HL-60 (cell line): ENCODE results near the gene RAB26.

Source experiments
- DNase-seq, 2 experiments: peaks; one replicate each; pipeline ENCODE4 v3.0.0-alpha.2; 2010 to 2020; ENCODE audit warnings: low read depth in 1 of 2, low spot score in 1 of 2
- H3K27ac ChIP-seq: fragments of 250-450 bp; sonication (Bioruptor Pico); replicated peaks from 2 replicates; pipeline ENCODE4 v1.5.1; 2020; ENCODE audit warnings: mild to moderate bottlenecking, moderate library complexity
- H3K27me3 ChIP-seq: fragments of 250-450 bp; sonication (Bioruptor Pico); 2 replicates; pipeline ENCODE4 v1.5.1; 2021; ENCODE audit warnings: mild to moderate bottlenecking, moderate library complexity; ENCODE audit not compliant: insufficient read depth, poor library complexity, severe bottlenecking
- H3K4me3 ChIP-seq: replicated peaks from 2 replicates; pipeline ENCODE4 v1.5.1; 2011; ENCODE audit warnings: mild to moderate bottlenecking, control low read depth, low read length; ENCODE audit not compliant: insufficient read depth
- GABPA ChIP-seq: IDR thresholded peaks from 2 replicates; pipeline ENCODE4 v1.6.1; 2012; ENCODE audit warnings: low read depth
- POLR2AphosphoS5 ChIP-seq: IDR thresholded peaks from 2 replicates; pipeline ENCODE4 v1.6.1; 2012; ENCODE audit warnings: low read depth
- SPI1 ChIP-seq: IDR thresholded peaks from 2 replicates; pipeline ENCODE4 v1.6.1; 2012; ENCODE audit warnings: low read depth, mild to moderate bottlenecking, borderline replicate concordance
- TF ChIP-seq, protein P1 (sequence below): IDR thresholded peaks from one replicate; pipeline ENCODE4 v1.5.1; 2011; ENCODE audit warnings: low read length, control low read depth, inconsistent platforms; ENCODE audit not compliant: insufficient read depth
- TF ChIP-seq, protein P2 (sequence below): IDR thresholded peaks from 2 replicates; pipeline ENCODE4 v1.6.1; 2012; ENCODE audit warnings: low read depth; ENCODE audit not compliant: insufficient replicate concordance

RAB26 gene

DNA sequence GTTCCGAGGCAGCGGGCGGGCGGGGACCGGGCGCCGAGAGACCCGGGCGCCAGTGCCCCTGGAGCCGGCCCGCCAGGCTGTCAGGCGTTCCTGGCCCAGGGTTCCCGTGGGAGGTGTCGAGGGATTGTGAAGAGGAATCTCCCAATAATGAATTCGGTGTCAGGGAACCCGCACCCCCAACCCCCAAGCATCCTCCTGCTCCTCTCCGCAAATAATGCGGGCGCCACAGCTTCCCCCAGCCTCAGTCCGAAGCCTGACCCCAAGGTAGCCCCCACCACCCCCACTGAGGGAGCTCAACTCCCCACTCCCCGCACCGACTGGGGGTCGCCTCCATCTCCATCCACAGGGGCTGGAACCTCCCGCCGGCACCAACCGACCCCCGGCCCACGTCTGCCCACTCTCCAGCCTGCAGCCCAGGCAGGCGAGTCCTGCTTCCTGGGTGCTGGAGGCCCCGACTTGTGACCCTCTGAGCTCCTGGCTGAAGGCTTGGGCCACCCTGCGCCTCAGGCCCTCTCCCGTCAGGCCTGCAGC lies 48.6 kb downstream of the RAB26 start:
- TF ChIP-seq POLR2AphosphoS5 (no peak), GABPA (no peak), SPI1 (no peak)
- TF ChIP-seq, protein P1, sequence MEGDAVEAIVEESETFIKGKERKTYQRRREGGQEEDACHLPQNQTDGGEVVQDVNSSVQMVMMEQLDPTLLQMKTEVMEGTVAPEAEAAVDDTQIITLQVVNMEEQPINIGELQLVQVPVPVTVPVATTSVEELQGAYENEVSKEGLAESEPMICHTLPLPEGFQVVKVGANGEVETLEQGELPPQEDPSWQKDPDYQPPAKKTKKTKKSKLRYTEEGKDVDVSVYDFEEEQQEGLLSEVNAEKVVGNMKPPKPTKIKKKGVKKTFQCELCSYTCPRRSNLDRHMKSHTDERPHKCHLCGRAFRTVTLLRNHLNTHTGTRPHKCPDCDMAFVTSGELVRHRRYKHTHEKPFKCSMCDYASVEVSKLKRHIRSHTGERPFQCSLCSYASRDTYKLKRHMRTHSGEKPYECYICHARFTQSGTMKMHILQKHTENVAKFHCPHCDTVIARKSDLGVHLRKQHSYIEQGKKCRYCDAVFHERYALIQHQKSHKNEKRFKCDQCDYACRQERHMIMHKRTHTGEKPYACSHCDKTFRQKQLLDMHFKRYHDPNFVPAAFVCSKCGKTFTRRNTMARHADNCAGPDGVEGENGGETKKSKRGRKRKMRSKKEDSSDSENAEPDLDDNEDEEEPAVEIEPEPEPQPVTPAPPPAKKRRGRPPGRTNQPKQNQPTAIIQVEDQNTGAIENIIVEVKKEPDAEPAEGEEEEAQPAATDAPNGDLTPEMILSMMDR: no peak
- TF ChIP-seq, protein P2, sequence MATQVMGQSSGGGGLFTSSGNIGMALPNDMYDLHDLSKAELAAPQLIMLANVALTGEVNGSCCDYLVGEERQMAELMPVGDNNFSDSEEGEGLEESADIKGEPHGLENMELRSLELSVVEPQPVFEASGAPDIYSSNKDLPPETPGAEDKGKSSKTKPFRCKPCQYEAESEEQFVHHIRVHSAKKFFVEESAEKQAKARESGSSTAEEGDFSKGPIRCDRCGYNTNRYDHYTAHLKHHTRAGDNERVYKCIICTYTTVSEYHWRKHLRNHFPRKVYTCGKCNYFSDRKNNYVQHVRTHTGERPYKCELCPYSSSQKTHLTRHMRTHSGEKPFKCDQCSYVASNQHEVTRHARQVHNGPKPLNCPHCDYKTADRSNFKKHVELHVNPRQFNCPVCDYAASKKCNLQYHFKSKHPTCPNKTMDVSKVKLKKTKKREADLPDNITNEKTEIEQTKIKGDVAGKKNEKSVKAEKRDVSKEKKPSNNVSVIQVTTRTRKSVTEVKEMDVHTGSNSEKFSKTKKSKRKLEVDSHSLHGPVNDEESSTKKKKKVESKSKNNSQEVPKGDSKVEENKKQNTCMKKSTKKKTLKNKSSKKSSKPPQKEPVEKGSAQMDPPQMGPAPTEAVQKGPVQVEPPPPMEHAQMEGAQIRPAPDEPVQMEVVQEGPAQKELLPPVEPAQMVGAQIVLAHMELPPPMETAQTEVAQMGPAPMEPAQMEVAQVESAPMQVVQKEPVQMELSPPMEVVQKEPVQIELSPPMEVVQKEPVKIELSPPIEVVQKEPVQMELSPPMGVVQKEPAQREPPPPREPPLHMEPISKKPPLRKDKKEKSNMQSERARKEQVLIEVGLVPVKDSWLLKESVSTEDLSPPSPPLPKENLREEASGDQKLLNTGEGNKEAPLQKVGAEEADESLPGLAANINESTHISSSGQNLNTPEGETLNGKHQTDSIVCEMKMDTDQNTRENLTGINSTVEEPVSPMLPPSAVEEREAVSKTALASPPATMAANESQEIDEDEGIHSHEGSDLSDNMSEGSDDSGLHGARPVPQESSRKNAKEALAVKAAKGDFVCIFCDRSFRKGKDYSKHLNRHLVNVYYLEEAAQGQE: no peak
- Histone ChIP-seq H3K4me3 (no peak overlapping the region), H3K27me3 (peaks cover 35% of the 10 kb centered on the region), H3K27ac (no peak overlapping the region)
- no peak for DNase-seq

DNA sequence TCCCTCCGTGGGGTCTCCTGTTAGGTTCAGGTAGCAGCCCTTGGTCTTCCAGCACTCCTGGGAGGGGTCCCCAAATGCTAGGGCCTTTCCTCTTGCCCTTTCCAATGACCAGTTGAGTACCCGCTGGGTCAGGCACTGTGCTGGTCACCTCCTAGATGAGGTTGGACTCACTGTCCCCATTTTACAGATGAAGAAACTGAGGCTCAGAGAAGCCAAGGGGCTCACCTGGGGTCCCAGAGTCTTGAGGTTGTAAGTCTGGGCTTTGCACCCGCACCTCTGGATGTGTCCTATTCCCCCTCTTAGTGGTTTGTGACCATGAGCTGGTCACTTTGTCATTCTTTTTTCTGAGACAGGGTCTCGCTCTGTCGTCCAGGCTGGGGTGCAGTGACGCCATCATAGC lies 49.3 kb downstream of the RAB26 start:
- Histone ChIP-seq H3K27ac (no peak overlapping the region), H3K27me3 (peaks cover 35% of the 10 kb centered on the region), H3K4me3 (no peak overlapping the region)
- DNase-seq: no peak
- TF ChIP-seq SPI1: no peak
- no peak for TF ChIP-seq GABPA
- TF ChIP-seq, protein P2: no peak
- TF ChIP-seq POLR2AphosphoS5: no peak
- TF ChIP-seq, protein P1: no peak

DNA sequence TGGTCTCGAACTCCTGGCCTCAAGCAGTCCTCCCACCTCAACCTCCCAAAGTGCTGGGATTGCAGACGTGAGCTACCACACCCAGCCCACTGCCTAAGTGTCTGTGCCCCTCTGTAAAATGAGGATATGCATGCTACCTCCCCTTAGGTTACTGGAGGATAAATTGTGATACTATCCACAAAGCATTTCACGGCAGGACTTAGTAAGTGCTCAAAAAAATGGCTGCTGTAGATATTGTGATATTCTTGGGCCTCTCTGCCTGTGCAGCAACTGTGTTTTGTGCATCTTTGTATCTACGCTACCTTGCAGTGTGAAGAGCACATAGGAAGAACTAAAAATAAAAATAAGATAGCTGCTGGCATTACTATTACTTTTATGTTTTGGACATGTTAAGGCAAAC lies 49.9 kb downstream of the RAB26 start:
- TF ChIP-seq SPI1: no peak
- TF ChIP-seq GABPA: no peak
- no peak for TF ChIP-seq POLR2AphosphoS5
- TF ChIP-seq, protein P2: no peak
- TF ChIP-seq, protein P1: no peak
- peaks cover 35% of the 10 kb centered on the region for H3K27me3 ChIP-seq
- no peak for DNase-seq

More for the DNA sequence above, 49.9 kb downstream of the RAB26 start:
- no peak overlapping the region for H3K27ac ChIP-seq
- H3K4me3 ChIP-seq: no peak overlapping the region
